GM13977 (cell line): Measurements from ENCODE around the gene INPP4B.
"Not testable (repeated sequence)": the region's sequence is repeated elsewhere in the genome, so short reads cannot be mapped to it uniquely, and the experiment has no call there.

Experiments used
- DNase-seq: peaks from one replicate; pipeline ENCODE4 v3.0.0; 2012; ENCODE audit warnings: low spot score
- CTCF ChIP-seq: IDR thresholded peaks from 2 replicates; pipeline ENCODE4 v1.5.1; 2012; ENCODE audit warnings: mild to moderate bottlenecking, control low read depth; ENCODE audit not compliant: insufficient read depth; ENCODE audit errors: extremely low read depth, missing control alignments
- in situ Hi-C: fragments of 300-500 bp; cut with MboI; formaldehyde crosslinking; loops from one replicate; pipeline ENCODE4 v1.12.0; 2022; ENCODE audit warnings: low sequenced_read_pairs, low pct_unique_long_range_greater_than_20kb, mixed read lengths, inconsistent platforms; ENCODE audit not compliant: unreplicated experiment

INPP4B gene

DNA sequence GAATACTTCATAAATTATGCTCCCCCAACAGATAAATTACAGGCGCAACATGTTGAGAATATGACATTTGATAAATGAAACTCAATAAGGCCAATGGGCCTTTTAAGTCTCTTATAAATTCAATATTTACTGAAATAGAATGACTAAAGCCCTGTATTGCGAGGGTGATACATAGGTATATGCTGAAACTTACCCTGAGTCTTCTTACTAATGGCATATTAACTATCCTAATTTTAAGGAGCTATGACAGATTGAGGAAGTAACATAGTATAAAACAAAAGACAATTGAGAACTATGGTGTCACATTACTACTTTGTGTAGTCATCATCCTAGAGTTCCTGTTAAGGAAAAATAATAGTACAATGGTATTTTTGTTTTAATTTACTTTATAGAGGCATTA lies 769.1 kb downstream of the INPP4B start:
- DNase-seq = no peak

DNA sequence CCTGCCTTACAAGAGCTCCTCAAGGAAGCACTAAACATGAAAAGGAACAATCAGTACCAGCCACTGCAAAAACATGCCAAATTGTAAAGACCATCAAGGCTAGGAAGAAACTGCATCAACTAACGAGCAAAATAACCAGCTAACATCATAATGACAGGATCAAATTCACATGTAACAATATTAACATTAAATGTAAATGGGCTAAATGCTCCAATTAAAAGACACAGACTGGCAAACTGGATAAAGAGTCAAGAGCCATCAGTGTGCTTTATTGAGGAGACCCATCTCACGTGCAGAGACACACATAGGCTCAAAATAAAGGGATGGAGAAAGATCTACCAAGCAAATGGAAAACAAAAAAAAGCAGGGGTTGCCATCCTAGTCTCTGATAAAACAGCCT lies 777.8 kb downstream of the INPP4B start:
- in situ Hi-C loops, DNase-seq: not testable (repeated sequence)

More for the DNA sequence above, 769.1 kb downstream of the INPP4B start:
- TF ChIP-seq CTCF = no peak
- in situ Hi-C loops = no loop called here

GRCh38 chr4:142066562-142066961 lies 779.5 kb downstream of the INPP4B start:
- DNase-seq, in situ Hi-C loops: not testable (repeated sequence)

GRCh38 chr4:142065086-142065647 lies 780.9 kb downstream of the INPP4B start:
- no peak for DNase-seq
- no peak for TF ChIP-seq CTCF
- in situ Hi-C loops = no loop called here

DNA sequence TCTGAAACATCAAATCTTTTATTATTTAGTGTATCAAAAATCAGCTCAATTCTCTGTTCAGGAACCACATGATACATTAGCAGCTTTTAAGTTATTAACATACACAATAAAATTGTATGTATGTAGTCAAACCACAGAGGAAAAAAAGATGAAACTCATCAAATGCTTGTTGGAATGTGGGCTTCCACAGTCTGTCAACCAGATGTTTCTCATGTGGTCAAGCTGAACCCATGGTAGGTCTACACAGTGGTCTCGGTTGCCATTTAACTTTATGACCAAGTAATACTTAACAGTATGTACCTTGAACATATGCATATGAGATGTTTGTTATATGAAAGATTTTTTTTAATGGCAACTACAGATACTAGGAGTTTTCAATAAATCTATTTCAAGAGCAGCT lies 781.9 kb downstream of the INPP4B start:
- TF ChIP-seq CTCF = no peak
- DNase-seq = no peak
- in situ Hi-C loops = no loop called here

GRCh38 chr4:142045996-142046395 lies 800.1 kb downstream of the INPP4B start:
- in situ Hi-C loops = no loop called here
- no peak for TF ChIP-seq CTCF
- DNase-seq = no peak

DNA sequence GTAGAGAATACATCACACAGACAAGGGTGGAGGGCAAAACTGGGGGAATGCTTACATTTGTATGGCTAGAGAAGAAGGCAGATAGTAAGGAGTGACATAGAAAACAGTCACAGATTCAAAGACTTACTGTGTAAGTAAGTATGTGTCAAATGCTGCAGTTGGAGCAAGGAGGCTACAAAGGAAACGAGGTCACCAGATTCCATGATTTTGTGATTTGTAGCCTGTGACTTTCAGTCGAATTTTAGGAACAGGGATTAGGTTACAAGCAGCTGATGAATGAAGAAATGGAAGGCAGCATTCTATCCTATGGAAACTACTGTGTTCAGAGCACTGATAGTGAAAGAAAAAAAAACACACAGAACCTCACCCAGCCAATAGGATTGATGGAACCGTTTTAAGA lies 801.8 kb downstream of the INPP4B start:
- no peak for TF ChIP-seq CTCF
- no peak for DNase-seq
- in situ Hi-C loops = no loop called here

DNA sequence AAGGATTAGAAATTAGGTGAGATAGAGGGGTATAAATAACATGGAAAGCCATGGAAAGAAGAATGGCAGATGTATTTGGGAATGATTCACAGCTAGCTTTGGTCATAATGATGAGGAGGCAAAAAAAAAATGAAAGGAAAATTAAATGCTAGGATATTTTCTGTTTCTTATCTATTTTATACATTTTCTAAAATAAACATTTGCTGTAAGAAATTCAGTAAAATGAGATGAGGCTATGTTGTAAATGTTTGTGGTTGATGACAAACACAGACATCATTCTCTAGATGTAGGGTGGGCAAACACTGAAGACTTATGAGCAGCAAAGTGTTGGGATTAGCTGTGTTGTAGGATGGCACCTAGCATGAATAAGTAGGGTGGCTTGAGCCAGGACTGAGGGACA lies 802.6 kb downstream of the INPP4B start:
- TF ChIP-seq CTCF = no peak
- no peak for DNase-seq
- in situ Hi-C loops = no loop called here
